WTC11 (cell line): ENCODE data around the gene PHYHIPL. TPM values are rescaled to one million over a fixed set of nuclear protein-coding genes. Genes with fewer than 3 reads are reported as not detected.

ENCODE experiments used
- ATAC-seq: fragments of 200-7000 bp; cut with Tn5 transposase; 2 replicates; pipeline ENCODE4 v1.10.0; 2021; ENCODE audit warnings: mild to moderate bottlenecking, moderate library complexity
- CTCF ChIA-PET: fragments of 300-600 bp; sonication (Branson Sonifier 250); formaldehyde crosslinking; loops from one replicate; lab custom pipeline; 2021; ENCODE audit warnings: antibody characterized with exemption; lab: Charles Lee
- POLR2A ChIA-PET: fragments of 350-600 bp; sonication (Branson Sonifier 250); formaldehyde crosslinking; loops from one replicate; lab custom pipeline; 2021; ENCODE audit warnings: antibody characterized with exemption; lab: Charles Lee
- DNase-seq: peaks from one replicate; pipeline ENCODE4 v3.0.0; 2021; ENCODE audit warnings: low spot score
- H3K27ac Mint-ChIP-seq: 2 replicates; pipeline ENCODE4 v1.8.0; 2021; ENCODE audit warnings: mixed read lengths
- H3K27me3 Mint-ChIP-seq: 2 replicates; pipeline ENCODE4 v1.8.0; 2021; ENCODE audit warnings: low read depth, mild to moderate bottlenecking, moderate library complexity, mixed read lengths
- H3K36me3 Mint-ChIP-seq: 2 replicates; pipeline ENCODE4 v1.8.0; 2021; ENCODE audit warnings: mixed read lengths
- H3K4me1 Mint-ChIP-seq: 2 replicates; pipeline ENCODE4 v1.8.0; 2022; ENCODE audit warnings: mixed read lengths
- H3K4me3 Mint-ChIP-seq: 2 replicates; pipeline ENCODE4 v1.8.0; 2021; ENCODE audit warnings: mild to moderate bottlenecking, moderate library complexity, mixed read lengths
- H3K9me3 Mint-ChIP-seq: 2 replicates; pipeline ENCODE4 v1.8.0; 2021; ENCODE audit warnings: mixed read lengths
- CREB1 ChIP-seq: sonication (generic); formaldehyde crosslinking; IDR thresholded peaks from 2 replicates; pipeline ENCODE4 v1.8.0; 2023; ENCODE audit warnings: mild to moderate bottlenecking, missing genetic modification reagents
- CREM ChIP-seq: sonication (generic); formaldehyde crosslinking; IDR thresholded peaks from 2 replicates; pipeline ENCODE4 v1.8.1; 2022; ENCODE audit warnings: mild to moderate bottlenecking, missing genetic modification reagents, moderate library complexity
- CTCF ChIP-seq: fragments of 200-600 bp; IDR thresholded peaks from 2 replicates; pipeline ENCODE4 v1.8.0; 2022; ENCODE audit warnings: antibody characterized with exemption
- E2F5 ChIP-seq: sonication (generic); formaldehyde crosslinking; IDR thresholded peaks from 2 replicates; pipeline ENCODE4 v1.8.1; 2022; ENCODE audit warnings: mild to moderate bottlenecking, moderate library complexity, missing genetic modification reagents
- FOXP4 ChIP-seq: sonication (generic); formaldehyde crosslinking; IDR thresholded peaks from 2 replicates; pipeline ENCODE4 v1.8.0; 2022; ENCODE audit warnings: mild to moderate bottlenecking, missing genetic modification reagents
- GRHL2 ChIP-seq: fragments of 250-450 bp; sonication (Bioruptor Pico); IDR thresholded peaks from 2 replicates; pipeline ENCODE4 v1.8.0; 2022; ENCODE audit warnings: mild to moderate bottlenecking, moderate library complexity; ENCODE audit not compliant: insufficient replicate concordance, severe bottlenecking
- HMGXB4 ChIP-seq: sonication (generic); formaldehyde crosslinking; IDR thresholded peaks from 2 replicates; pipeline ENCODE4 v1.8.1; 2023; ENCODE audit warnings: mild to moderate bottlenecking, moderate library complexity, missing genetic modification reagents
- MAX ChIP-seq: sonication (generic); formaldehyde crosslinking; IDR thresholded peaks from 2 replicates; pipeline ENCODE4 v1.8.0; 2022; ENCODE audit warnings: mild to moderate bottlenecking, missing genetic modification reagents
- MLX ChIP-seq: sonication (generic); formaldehyde crosslinking; IDR thresholded peaks from 2 replicates; pipeline ENCODE4 v1.8.1; 2023; ENCODE audit warnings: mild to moderate bottlenecking, missing genetic modification reagents, moderate library complexity
- PRDM15 ChIP-seq: sonication (generic); formaldehyde crosslinking; IDR thresholded peaks from 2 replicates; pipeline ENCODE4 v1.8.0; 2022; ENCODE audit warnings: missing genetic modification reagents
- TCF7 ChIP-seq: sonication (generic); formaldehyde crosslinking; IDR thresholded peaks from 2 replicates; pipeline ENCODE4 v1.8.0; 2022; ENCODE audit warnings: mild to moderate bottlenecking, low read depth, missing genetic modification reagents, moderate library complexity
- ZBTB43 ChIP-seq: sonication (generic); formaldehyde crosslinking; IDR thresholded peaks from 2 replicates; pipeline ENCODE4 v1.8.1; 2023; ENCODE audit warnings: mild to moderate bottlenecking, missing genetic modification reagents
- total RNA-seq: library from RNA; stranded (reverse); gene quantifications from 3 replicates; pipeline ENCODE4 v1.2.3, GENCODE V29; 2021

PHYHIPL gene
- total RNA-seq, 1 experiment from 2014 or later: 0.13 TPM

- no peak for TF ChIP-seq E2F5 (CRISPR knock-in tag)
- TF ChIP-seq CREM (CRISPR knock-in tag): no peak
- no peak for TF ChIP-seq HMGXB4 (CRISPR knock-in tag)
- no peak for TF ChIP-seq MAX (CRISPR knock-in tag)
- no peak for TF ChIP-seq FOXP4
Measured at GRCh38 chr10:59129867-59130266, 46.6 kb upstream of the PHYHIPL start (continued).

GRCh38 chr10:59131666-59132065 lies 44.8 kb upstream of the PHYHIPL start:
- no peak for DNase-seq
- CTCF ChIA-PET: no interaction called here
- H3K36me3 Mint-ChIP-seq: no peaks in the 10 kb centered on the region
- H3K9me3 Mint-ChIP-seq: no peaks in the 10 kb centered on the region
- no peak overlapping the region for H3K4me3 Mint-ChIP-seq
- no peak overlapping the region for H3K27ac Mint-ChIP-seq
- no peak for ATAC-seq
- H3K4me1 Mint-ChIP-seq: no peaks in the 10 kb centered on the region
- no peak for TF ChIP-seq MLX (CRISPR knock-in tag)
- TF ChIP-seq PRDM15 (CRISPR knock-in tag): no peak
- TF ChIP-seq GRHL2 (CRISPR knock-in tag): no peak
- no peak for TF ChIP-seq ZBTB43 (CRISPR knock-in tag)
- TF ChIP-seq TCF7 (CRISPR knock-in tag): no peak
- no peak for TF ChIP-seq CTCF
- TF ChIP-seq CREB1 (CRISPR knock-in tag): no peak
- no peaks in the 10 kb centered on the region for H3K27me3 Mint-ChIP-seq
- POLR2A ChIA-PET: no interaction called here
